NB4 (cell line): ENCODE data around the gene KDM5B.

Experiments
- DNase-seq: peaks from one replicate; pipeline ENCODE4 v3.0.0; 2010; ENCODE audit warnings: low read depth
- H3K4me3 ChIP-seq: one replicate; pipeline ENCODE4 v1.5.1; 2011; ENCODE audit warnings: mild to moderate bottlenecking, low read depth, low read length, moderate library complexity
- CTCF ChIP-seq: IDR thresholded peaks from one replicate; pipeline ENCODE4 v1.5.1; 2012; ENCODE audit warnings: low read depth, low read length
- MAX ChIP-seq: IDR thresholded peaks from 2 replicates; pipeline ENCODE4 v1.6.1; 2011; ENCODE audit warnings: low read depth, low read length
- MYC ChIP-seq: IDR thresholded peaks from 2 replicates; pipeline ENCODE4 v1.6.1; 2011; ENCODE audit warnings: low read depth, low read length
- POLR2A ChIP-seq: IDR thresholded peaks from 2 replicates; pipeline ENCODE4 v1.6.1; 2011; ENCODE audit warnings: mild to moderate bottlenecking; ENCODE audit not compliant: insufficient read length; ENCODE audit errors: extremely low read depth

KDM5B gene

GRCh38 chr1:202770135-202770534 lies 38.1 kb downstream of the KDM5B start:
- no peak for DNase-seq
- TF ChIP-seq MYC (no peak), MAX (no peak), POLR2A (no peak)
- H3K4me3 ChIP-seq: no peak overlapping the region

GRCh38 chr1:202765721-202766120 lies 42.5 kb downstream of the KDM5B start:
- H3K4me3 ChIP-seq: no peak overlapping the region
- DNase-seq: no peak
- TF ChIP-seq CTCF: no peak
- no peak for TF ChIP-seq MAX
- TF ChIP-seq POLR2A: no peak
- no peak for TF ChIP-seq MYC

GRCh38 chr1:202762019-202762418 lies 46.2 kb downstream of the KDM5B start:
- H3K4me3 ChIP-seq: no peak overlapping the region
- no peak for TF ChIP-seq MYC
- no peak for DNase-seq

- H3K4me3 ChIP-seq: no peak overlapping the region
- no peak for DNase-seq
- TF ChIP-seq POLR2A: no peak
- no peak for TF ChIP-seq MAX
- TF ChIP-seq CTCF: no peak
- no peak for TF ChIP-seq MYC
Observed at GRCh38 chr1:202760589-202760988, 47.6 kb downstream of the KDM5B start.

- no peak overlapping the region for H3K4me3 ChIP-seq
- no peak for DNase-seq
- TF ChIP-seq MAX: no peak
- TF ChIP-seq CTCF: no peak
- no peak for TF ChIP-seq MYC
- TF ChIP-seq POLR2A: no peak
Observed at GRCh38 chr1:202756391-202756790, 51.8 kb downstream of the KDM5B start.

- DNase-seq: no peak
- no peak for TF ChIP-seq MYC
- no peak for TF ChIP-seq POLR2A
- TF ChIP-seq MAX: no peak
- no peak for TF ChIP-seq CTCF
- H3K4me3 ChIP-seq: no peak overlapping the region
Observed at GRCh38 chr1:202754293-202754692, 53.9 kb downstream of the KDM5B start.

GRCh38 chr1:202752774-202753173 lies 55.4 kb downstream of the KDM5B start:
- DNase-seq: peak; percentile 25
- no peak overlapping the region for H3K4me3 ChIP-seq
- TF ChIP-seq MYC (no peak), CTCF (no peak), POLR2A (no peak), MAX (no peak)
